Measurements from ENCODE around the gene FITM1.
A peak's percentile ranks its signal among the peaks of the same experiment; 100 is the strongest.

FITM1 gene

GRCh38 chr14:24136684-24137528 lies 6.4 kb downstream of the FITM1 start (continued):
- no peak for TF ChIP-seq OSR2 (tag by site-specific recombination; IDR thresholded peaks at IDR 0.05)
- TF ChIP-seq ZSCAN23 (tag by site-specific recombination; IDR thresholded peaks at IDR 0.05), result no peak
- no peak for TF ChIP-seq GLI2 (tag by site-specific recombination; IDR thresholded peaks at IDR 0.05; ENCODE audit: borderline replicate concordance, low read depth)
- TF ChIP-seq ZNF341 (tag by site-specific recombination; IDR thresholded peaks at IDR 0.05; ENCODE audit: low read depth), result no peak
- 0 out of 2 replicates have a peak, but pooled peaks have one; percentile 30 for TF ChIP-seq SCRT1 (tag by site-specific recombination; IDR thresholded peaks at IDR 0.05; ENCODE audit: borderline replicate concordance)
- no peak for TF ChIP-seq ZIC2 (tag by site-specific recombination; IDR thresholded peaks at IDR 0.05)
- peak; percentile 65 for TF ChIP-seq SCRT2 (tag by site-specific recombination; IDR thresholded peaks at IDR 0.05)
- 0 out of 2 replicates have a peak, but pooled peaks have one; percentile 54 for TF ChIP-seq IKZF3 (tag by site-specific recombination; IDR thresholded peaks at IDR 0.05)
- no peak; the same call in 1 of the 2 replicates for TF ChIP-seq KLF8 (tag by site-specific recombination; IDR thresholded peaks at IDR 0.05)
- TF ChIP-seq HOXA7 (CRISPR knock-in tag; IDR thresholded peaks at IDR 0.05; ENCODE audit: borderline replicate concordance), result no peak
- no peak for TF ChIP-seq ZNF362 (tag by site-specific recombination; IDR thresholded peaks at IDR 0.05)
- TF ChIP-seq ZNF571 (tag by site-specific recombination; IDR thresholded peaks at IDR 0.05), result no peak
- TF ChIP-seq ZNF518A (tag by site-specific recombination; conservative IDR thresholded peaks at IDR 0.05; ENCODE audit: low read depth), result no peak
- TF ChIP-seq ZSCAN4 (tag by site-specific recombination; IDR thresholded peaks at IDR 0.05), result no peak
- TF ChIP-seq ZNF658 (tag by site-specific recombination; IDR thresholded peaks at IDR 0.05), result no peak
- TF ChIP-seq ZNF776 (tag by site-specific recombination; IDR thresholded peaks at IDR 0.05; ENCODE audit: borderline replicate concordance), result no peak
- no peak for TF ChIP-seq ZNF266 (tag by site-specific recombination; IDR thresholded peaks at IDR 0.05; ENCODE audit: low read depth)
- no peak for TF ChIP-seq ZXDB (tag by site-specific recombination; IDR thresholded peaks at IDR 0.05)
- no peak for TF ChIP-seq ZNF549 (tag by site-specific recombination; IDR thresholded peaks at IDR 0.05)
- no peak for TF ChIP-seq ZNF645 (tag by site-specific recombination; IDR thresholded peaks at IDR 0.05)
- TF ChIP-seq ZNF366 (tag by site-specific recombination; conservative IDR thresholded peaks at IDR 0.05), result no peak; the same call in 1 of the 2 replicates

Data from HEK293 (cell line).